Measurements from ENCODE around the gene ACVR1.

DNA sequence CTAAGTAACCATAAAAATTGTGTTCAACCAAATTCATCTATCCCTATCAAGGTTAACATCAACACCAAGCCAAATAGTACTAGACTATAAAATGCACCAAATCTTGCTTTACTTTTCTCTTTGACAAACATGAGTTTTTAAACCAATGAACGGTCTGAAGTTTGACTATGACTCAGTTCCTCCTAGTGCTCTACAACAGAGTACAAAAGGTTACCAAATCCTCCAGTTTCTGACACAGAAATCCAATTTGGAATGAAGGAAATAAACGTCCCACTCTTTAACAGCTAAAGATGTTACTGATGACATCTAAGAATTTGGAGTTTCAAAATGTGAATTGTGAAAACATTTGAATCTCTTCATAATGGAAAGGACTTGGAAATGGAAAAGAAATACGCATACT is 11.8 kb upstream of the ACVR1 start:
- TF ChIP-seq, protein P1, sequence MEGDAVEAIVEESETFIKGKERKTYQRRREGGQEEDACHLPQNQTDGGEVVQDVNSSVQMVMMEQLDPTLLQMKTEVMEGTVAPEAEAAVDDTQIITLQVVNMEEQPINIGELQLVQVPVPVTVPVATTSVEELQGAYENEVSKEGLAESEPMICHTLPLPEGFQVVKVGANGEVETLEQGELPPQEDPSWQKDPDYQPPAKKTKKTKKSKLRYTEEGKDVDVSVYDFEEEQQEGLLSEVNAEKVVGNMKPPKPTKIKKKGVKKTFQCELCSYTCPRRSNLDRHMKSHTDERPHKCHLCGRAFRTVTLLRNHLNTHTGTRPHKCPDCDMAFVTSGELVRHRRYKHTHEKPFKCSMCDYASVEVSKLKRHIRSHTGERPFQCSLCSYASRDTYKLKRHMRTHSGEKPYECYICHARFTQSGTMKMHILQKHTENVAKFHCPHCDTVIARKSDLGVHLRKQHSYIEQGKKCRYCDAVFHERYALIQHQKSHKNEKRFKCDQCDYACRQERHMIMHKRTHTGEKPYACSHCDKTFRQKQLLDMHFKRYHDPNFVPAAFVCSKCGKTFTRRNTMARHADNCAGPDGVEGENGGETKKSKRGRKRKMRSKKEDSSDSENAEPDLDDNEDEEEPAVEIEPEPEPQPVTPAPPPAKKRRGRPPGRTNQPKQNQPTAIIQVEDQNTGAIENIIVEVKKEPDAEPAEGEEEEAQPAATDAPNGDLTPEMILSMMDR (conservative IDR thresholded peaks at IDR 0.05; ENCODE audit: low read depth, low read length): no peak
- no peak for TF ChIP-seq EZH2 (IDR thresholded peaks at IDR 0.05; ENCODE audit: borderline replicate concordance, low read depth, low read length, poor library complexity, severe bottlenecking)
